Progenitor cell of endocrine pancreas (in vitro differentiated cells): ENCODE results near the gene MTAP. TPM values are rescaled to one million over a fixed set of nuclear protein-coding genes. Genes with fewer than 3 reads are reported as not detected.

Source experiments
- DNase-seq: peaks from one replicate; pipeline ENCODE4 v3.0.0; 2021; ENCODE audit warnings: low spot score; ENCODE audit not compliant: unreplicated experiment
- H3K27ac Mint-ChIP-seq: 2 replicates; pipeline ENCODE4 v1.8.0; 2021; ENCODE audit warnings: mild to moderate bottlenecking, moderate library complexity, mixed read lengths
- H3K27me3 Mint-ChIP-seq: 2 replicates; pipeline ENCODE4 v1.8.0; 2021; ENCODE audit warnings: mixed read lengths
- H3K36me3 Mint-ChIP-seq: 2 replicates; pipeline ENCODE4 v1.8.0; 2022; ENCODE audit warnings: mixed read lengths; ENCODE audit not compliant: insufficient read depth
- H3K4me1 Mint-ChIP-seq: 2 replicates; pipeline ENCODE4 v1.8.0; 2021; ENCODE audit warnings: low read depth, mixed read lengths
- H3K4me3 Mint-ChIP-seq: 2 replicates; pipeline ENCODE4 v1.8.0; 2021; ENCODE audit warnings: low read depth, mild to moderate bottlenecking, moderate library complexity, mixed read lengths
- H3K9me3 Mint-ChIP-seq: 2 replicates; pipeline ENCODE4 v1.8.0; 2021; ENCODE audit warnings: low read depth, mixed read lengths
- total RNA-seq: library from RNA; stranded (reverse); gene quantifications from 2 replicates; pipeline ENCODE4 v1.2.1, GENCODE V29; 2021
- TF ChIP-seq, protein P1 (sequence below): fragments of 200-600 bp; sonication (generic); IDR thresholded peaks from one replicate; pipeline ENCODE4 v1.5.0; 2021; ENCODE audit warnings: antibody characterized with exemption, mild to moderate bottlenecking; ENCODE audit not compliant: unreplicated experiment

MTAP gene
- total RNA-seq, 1 donor from 2014 or later: 73.4 TPM

DNA sequence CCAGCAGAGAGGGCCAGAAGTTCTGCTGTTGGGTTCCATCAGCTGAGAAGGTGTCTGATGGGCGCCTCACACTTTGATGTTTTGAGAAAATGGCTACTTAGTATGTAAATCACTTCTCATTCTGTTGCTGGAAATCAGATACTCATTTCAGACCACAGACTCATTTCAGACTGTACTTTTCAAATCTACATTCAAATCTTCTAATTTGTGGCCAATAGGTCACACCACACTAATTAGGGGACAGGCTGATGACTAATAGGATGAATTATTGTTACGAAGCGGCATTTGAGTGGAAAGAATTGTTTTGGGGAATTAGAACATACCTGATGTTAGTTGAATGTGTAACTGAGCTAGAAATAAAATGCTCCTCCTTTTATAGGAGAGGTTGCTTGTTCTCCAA lies 13.2 kb downstream of the MTAP start:
- Mint-ChIP-seq H3K27ac (no peak overlapping the region), H3K4me1 (peaks cover 6% of the 10 kb centered on the region)
- TF ChIP-seq, protein P1, sequence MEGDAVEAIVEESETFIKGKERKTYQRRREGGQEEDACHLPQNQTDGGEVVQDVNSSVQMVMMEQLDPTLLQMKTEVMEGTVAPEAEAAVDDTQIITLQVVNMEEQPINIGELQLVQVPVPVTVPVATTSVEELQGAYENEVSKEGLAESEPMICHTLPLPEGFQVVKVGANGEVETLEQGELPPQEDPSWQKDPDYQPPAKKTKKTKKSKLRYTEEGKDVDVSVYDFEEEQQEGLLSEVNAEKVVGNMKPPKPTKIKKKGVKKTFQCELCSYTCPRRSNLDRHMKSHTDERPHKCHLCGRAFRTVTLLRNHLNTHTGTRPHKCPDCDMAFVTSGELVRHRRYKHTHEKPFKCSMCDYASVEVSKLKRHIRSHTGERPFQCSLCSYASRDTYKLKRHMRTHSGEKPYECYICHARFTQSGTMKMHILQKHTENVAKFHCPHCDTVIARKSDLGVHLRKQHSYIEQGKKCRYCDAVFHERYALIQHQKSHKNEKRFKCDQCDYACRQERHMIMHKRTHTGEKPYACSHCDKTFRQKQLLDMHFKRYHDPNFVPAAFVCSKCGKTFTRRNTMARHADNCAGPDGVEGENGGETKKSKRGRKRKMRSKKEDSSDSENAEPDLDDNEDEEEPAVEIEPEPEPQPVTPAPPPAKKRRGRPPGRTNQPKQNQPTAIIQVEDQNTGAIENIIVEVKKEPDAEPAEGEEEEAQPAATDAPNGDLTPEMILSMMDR: no peak

DNA sequence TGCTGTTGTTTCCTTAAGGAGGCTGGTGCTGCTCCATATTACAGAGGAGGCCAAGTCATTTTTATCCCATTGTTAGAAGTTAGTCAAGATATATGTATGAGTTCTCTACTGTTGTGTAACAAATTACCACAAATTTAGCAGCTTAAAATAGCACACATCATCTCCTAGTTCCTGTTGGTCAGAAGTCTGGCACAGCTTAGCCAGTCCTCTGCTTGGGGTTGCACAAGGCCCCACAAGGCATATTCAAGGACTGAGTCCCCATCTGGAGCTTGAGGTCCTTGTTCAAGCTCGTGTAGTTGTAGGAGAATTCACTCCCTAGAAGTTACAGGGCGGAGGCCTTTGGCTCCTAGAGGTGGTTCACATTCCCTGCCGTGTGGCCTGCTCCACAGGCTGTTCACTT lies 14.7 kb downstream of the MTAP start:
- Mint-ChIP-seq H3K36me3 (peaks cover 65% of the 10 kb centered on the region), H3K4me1 (peaks cover 6% of the 10 kb centered on the region), H3K27me3 (no peaks in the 10 kb centered on the region), H3K4me3 (no peak overlapping the region), H3K9me3 (peaks cover 15% of the 10 kb centered on the region), H3K27ac (no peak overlapping the region)
- TF ChIP-seq, protein P1: no peak
- DNase-seq: no peak

More for the DNA sequence above, 13.2 kb downstream of the MTAP start:
- no peak for DNase-seq
- Mint-ChIP-seq H3K27me3 (no peaks in the 10 kb centered on the region), H3K36me3 (peaks cover 52% of the 10 kb centered on the region), H3K4me3 (no peak overlapping the region), H3K9me3 (peaks cover 7% of the 10 kb centered on the region)

DNA sequence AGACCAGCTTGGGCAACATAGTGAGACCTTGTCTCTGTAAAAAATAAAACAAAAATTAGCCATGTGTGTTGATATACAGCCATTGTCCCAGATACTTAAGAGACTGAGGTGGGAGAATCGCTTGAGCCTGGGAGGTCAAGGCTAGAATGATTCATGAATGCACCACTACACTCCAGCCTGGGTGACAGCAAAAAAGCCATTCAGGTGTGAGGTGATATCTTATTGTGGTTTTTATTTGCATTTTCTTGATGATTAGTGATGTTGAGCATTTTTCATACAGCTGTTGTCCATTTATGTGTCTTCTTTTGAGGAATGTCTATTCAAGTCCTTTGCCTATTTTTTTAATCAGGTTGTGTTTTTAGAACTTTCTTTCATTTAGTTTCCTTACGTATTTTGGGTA lies 23.2 kb downstream of the MTAP start:
- no peaks in the 10 kb centered on the region for H3K27me3 Mint-ChIP-seq
- peaks cover 64% of the 10 kb centered on the region for H3K36me3 Mint-ChIP-seq
- peaks cover 28% of the 10 kb centered on the region for H3K9me3 Mint-ChIP-seq
- TF ChIP-seq, protein P1: no peak
- H3K4me3 Mint-ChIP-seq: no peak overlapping the region
- no peak for DNase-seq
- H3K27ac Mint-ChIP-seq: no peak overlapping the region
- peaks cover 2% of the 10 kb centered on the region for H3K4me1 Mint-ChIP-seq

DNA sequence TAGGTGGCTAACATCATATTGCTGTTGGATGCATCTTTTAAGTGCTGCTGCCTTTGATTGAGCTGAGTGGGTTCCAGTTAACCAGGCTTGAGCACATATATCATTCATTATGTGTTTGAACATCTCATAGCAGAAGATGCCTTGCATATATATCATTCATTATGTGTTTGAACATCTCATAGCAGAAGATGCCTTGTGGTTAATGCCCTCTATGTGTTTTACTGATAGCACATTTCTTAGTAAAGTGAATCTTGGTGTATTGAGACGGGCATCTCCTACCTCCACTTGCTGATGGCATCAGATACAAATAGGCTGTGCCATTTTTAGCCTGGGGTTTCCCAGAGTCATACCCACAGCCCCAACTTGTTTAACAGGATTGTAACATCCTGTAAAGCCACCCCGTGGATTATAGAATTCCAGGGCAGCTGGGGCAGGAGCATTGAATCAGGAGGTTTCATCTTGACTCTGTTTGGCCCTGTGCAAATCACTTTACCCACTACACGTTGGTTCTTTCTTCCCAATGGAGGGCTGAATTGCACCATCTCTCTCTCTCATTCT lies 26.5 kb downstream of the MTAP start:
- TF ChIP-seq, protein P1: no peak
- Mint-ChIP-seq H3K36me3 (peaks cover 48% of the 10 kb centered on the region), H3K9me3 (peaks cover 6% of the 10 kb centered on the region), H3K4me1 (peaks cover 2% of the 10 kb centered on the region), H3K27me3 (no peaks in the 10 kb centered on the region), H3K27ac (no peak overlapping the region), H3K4me3 (no peak overlapping the region)
- DNase-seq: no peak

DNA sequence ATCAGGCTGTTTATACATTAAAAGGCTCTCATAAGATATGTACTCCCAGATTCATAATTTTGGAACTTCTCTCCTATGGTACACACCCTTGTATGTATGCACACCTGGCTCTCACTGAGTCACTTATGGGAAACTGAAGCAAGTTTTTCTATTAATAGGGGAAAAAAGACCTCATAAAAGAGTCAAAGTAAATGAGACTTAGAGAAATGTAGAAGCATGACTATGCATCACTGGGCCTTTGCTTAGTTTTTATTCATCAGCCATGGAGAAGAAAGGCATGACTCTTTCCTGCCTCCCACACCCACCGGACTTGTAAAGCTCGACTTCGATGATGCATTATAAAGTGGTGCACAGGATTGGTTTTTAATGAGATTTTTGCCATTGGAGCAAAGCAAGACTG lies 28.2 kb downstream of the MTAP start:
- no peak overlapping the region for H3K4me3 Mint-ChIP-seq
- TF ChIP-seq, protein P1: no peak
- no peak overlapping the region for H3K27ac Mint-ChIP-seq
- DNase-seq: no peak
- peaks cover 46% of the 10 kb centered on the region for H3K36me3 Mint-ChIP-seq
- H3K27me3 Mint-ChIP-seq: no peaks in the 10 kb centered on the region
- peaks cover 2% of the 10 kb centered on the region for H3K4me1 Mint-ChIP-seq
- H3K9me3 Mint-ChIP-seq: no peaks in the 10 kb centered on the region
